ENCODE results near the gene SYCP2L. TPM values are rescaled to one million over a fixed set of nuclear protein-coding genes. Genes with fewer than 3 reads are reported as not detected.

Gene SYCP2L
- total and polyA plus RNA-seq, 9 of the 15 experiments (the other 6 are each of a cell fraction or from before 2014, with no cell fraction given) = 12.4 to 46.9 (median 22.0) TPM

DNA sequence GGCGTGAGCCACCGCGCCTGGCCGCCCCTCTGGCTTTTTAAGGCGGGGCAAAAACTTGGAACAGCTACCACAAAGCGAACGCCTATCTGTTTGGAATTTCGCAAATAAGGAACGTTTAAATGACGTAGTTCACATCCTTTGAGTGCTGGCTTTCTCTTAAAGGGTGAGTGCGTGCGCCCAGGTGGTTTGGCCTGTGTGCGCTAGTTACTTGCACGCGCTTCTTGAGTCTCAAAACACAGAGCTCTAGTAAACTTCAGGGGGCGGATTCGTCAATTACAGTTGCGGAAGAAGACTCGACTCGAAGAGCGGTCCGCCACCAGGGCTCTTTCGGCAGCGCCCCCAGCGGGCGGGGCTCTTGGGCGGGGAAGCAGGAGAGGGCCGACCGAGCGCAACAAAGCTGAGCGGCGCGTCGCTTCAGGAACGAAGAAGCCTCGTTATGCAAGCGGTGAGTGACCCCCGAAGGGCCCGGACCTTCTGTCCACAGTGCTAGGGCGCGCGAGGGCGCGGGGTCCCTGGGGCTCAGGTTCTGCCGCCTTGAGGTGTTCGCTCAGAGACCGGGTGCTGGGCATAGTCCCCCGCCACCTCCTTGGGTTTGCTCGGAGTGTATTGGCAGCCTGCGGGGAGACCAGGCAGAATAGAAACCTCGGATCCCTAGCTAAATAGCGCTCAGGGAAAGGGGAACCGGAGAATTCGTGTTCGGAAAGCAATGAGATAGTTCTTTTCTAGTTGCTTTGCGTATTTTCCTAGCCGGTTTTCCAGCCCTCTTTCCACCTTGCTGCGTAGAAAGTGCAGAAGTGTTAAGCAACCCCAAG lies at the start of gene SYCP2L (continued):
- TF ChIP-seq, protein P1, sequence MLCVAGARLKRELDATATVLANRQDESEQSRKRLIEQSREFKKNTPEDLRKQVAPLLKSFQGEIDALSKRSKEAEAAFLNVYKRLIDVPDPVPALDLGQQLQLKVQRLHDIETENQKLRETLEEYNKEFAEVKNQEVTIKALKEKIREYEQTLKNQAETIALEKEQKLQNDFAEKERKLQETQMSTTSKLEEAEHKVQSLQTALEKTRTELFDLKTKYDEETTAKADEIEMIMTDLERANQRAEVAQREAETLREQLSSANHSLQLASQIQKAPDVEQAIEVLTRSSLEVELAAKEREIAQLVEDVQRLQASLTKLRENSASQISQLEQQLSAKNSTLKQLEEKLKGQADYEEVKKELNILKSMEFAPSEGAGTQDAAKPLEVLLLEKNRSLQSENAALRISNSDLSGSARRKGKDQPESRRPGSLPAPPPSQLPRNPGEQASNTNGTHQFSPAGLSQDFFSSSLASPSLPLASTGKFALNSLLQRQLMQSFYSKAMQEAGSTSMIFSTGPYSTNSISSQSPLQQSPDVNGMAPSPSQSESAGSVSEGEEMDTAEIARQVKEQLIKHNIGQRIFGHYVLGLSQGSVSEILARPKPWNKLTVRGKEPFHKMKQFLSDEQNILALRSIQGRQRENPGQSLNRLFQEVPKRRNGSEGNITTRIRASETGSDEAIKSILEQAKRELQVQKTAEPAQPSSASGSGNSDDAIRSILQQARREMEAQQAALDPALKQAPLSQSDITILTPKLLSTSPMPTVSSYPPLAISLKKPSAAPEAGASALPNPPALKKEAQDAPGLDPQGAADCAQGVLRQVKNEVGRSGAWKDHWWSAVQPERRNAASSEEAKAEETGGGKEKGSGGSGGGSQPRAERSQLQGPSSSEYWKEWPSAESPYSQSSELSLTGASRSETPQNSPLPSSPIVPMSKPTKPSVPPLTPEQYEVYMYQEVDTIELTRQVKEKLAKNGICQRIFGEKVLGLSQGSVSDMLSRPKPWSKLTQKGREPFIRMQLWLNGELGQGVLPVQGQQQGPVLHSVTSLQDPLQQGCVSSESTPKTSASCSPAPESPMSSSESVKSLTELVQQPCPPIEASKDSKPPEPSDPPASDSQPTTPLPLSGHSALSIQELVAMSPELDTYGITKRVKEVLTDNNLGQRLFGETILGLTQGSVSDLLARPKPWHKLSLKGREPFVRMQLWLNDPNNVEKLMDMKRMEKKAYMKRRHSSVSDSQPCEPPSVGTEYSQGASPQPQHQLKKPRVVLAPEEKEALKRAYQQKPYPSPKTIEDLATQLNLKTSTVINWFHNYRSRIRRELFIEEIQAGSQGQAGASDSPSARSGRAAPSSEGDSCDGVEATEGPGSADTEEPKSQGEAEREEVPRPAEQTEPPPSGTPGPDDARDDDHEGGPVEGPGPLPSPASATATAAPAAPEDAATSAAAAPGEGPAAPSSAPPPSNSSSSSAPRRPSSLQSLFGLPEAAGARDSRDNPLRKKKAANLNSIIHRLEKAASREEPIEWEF (CRISPR knock-in tag; IDR thresholded peaks at IDR 0.05) = no peak
- no peak for TF ChIP-seq CHD2 (IDR thresholded peaks at IDR 0.05; ENCODE audit: low read depth, low read length)
- TF ChIP-seq, protein P2, sequence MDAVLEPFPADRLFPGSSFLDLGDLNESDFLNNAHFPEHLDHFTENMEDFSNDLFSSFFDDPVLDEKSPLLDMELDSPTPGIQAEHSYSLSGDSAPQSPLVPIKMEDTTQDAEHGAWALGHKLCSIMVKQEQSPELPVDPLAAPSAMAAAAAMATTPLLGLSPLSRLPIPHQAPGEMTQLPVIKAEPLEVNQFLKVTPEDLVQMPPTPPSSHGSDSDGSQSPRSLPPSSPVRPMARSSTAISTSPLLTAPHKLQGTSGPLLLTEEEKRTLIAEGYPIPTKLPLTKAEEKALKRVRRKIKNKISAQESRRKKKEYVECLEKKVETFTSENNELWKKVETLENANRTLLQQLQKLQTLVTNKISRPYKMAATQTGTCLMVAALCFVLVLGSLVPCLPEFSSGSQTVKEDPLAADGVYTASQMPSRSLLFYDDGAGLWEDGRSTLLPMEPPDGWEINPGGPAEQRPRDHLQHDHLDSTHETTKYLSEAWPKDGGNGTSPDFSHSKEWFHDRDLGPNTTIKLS (IDR thresholded peaks at IDR 0.05; ENCODE audit: borderline replicate concordance, low read depth) = peak; percentile 72; the same call in 1 of the 2 replicates
- TF ChIP-seq ZNF224 (CRISPR knock-in tag; IDR thresholded peaks at IDR 0.05) = no peak
- 0 out of 2 replicates have a peak, but pooled peaks have one; percentile 29 for TF ChIP-seq ZNF23 (CRISPR knock-in tag; IDR thresholded peaks at IDR 0.05)
- TF ChIP-seq, protein P3, sequence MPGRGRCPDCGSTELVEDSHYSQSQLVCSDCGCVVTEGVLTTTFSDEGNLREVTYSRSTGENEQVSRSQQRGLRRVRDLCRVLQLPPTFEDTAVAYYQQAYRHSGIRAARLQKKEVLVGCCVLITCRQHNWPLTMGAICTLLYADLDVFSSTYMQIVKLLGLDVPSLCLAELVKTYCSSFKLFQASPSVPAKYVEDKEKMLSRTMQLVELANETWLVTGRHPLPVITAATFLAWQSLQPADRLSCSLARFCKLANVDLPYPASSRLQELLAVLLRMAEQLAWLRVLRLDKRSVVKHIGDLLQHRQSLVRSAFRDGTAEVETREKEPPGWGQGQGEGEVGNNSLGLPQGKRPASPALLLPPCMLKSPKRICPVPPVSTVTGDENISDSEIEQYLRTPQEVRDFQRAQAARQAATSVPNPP (IDR thresholded peaks at IDR 0.05; ENCODE audit: borderline replicate concordance, insufficient read depth, insufficient read length) = no peak
- TF ChIP-seq PHF20 (IDR thresholded peaks at IDR 0.05; ENCODE audit: partially characterized antibody) = peak; percentile 79
- TF ChIP-seq NCOA1 (IDR thresholded peaks at IDR 0.05; ENCODE audit: low read depth) = no peak
- TF ChIP-seq FIP1L1 (IDR thresholded peaks at IDR 0.05; ENCODE audit: low read depth, low read length, poor library complexity, severe bottlenecking) = no peak
- TF ChIP-seq KLF13 (tag; IDR thresholded peaks at IDR 0.05; ENCODE audit: borderline replicate concordance, low read depth) = peak; percentile 79; the same call in 1 of the 2 replicates
- TF ChIP-seq, protein P4, sequence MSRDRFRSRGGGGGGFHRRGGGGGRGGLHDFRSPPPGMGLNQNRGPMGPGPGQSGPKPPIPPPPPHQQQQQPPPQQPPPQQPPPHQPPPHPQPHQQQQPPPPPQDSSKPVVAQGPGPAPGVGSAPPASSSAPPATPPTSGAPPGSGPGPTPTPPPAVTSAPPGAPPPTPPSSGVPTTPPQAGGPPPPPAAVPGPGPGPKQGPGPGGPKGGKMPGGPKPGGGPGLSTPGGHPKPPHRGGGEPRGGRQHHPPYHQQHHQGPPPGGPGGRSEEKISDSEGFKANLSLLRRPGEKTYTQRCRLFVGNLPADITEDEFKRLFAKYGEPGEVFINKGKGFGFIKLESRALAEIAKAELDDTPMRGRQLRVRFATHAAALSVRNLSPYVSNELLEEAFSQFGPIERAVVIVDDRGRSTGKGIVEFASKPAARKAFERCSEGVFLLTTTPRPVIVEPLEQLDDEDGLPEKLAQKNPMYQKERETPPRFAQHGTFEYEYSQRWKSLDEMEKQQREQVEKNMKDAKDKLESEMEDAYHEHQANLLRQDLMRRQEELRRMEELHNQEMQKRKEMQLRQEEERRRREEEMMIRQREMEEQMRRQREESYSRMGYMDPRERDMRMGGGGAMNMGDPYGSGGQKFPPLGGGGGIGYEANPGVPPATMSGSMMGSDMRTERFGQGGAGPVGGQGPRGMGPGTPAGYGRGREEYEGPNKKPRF (IDR thresholded peaks at IDR 0.05; ENCODE audit: low read depth, low read length) = no peak
- TF ChIP-seq SMAD1 (IDR thresholded peaks at IDR 0.05; ENCODE audit: low read depth, low read length, partially characterized antibody) = no peak
- peak in 1 of 2 experiments; percentile 76; a peak in 2 of 3 replicates for TF ChIP-seq CBX3 (IDR thresholded peaks at IDR 0.05; ENCODE audit: borderline replicate concordance in 1 of 2, low read length in 2 of 2)
- peak; percentile 88 for TF ChIP-seq TAF1 (IDR thresholded peaks at IDR 0.05; ENCODE audit: control insufficient read depth, extremely low read depth, insufficient read depth, low read length, severe bottlenecking)
- peak; percentile 19; the same call in 1 of the 2 replicates for TF ChIP-seq SMARCA4 (IDR thresholded peaks at IDR 0.05)
- no peak for TF ChIP-seq NR1H2 (CRISPR knock-in tag; IDR thresholded peaks at IDR 0.05)
- no peak for TF ChIP-seq HDAC8 (tag; IDR thresholded peaks at IDR 0.05)
